ENCODE results near the gene PRSS21.

The PRSS21 gene

DNA sequence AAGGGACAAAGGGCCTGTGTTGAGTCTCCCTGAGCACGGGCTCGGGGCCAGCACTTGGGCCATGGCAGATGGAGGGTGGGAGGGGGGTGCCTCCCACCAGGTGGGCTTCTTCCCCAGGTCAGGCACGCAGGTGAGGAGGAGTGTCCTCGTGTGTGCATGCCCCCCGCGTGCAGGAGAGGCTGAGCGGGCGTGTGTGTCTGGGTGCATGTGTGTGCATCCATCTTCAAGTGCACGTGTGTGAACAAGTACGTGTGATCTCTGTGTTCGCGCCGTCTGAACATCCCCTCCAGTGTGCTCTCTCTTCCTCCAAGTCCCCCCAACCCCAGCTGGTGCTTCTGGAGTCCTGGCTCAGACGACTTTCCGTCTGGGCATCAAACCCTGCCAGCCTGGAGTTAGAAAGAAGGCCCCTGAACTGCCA lies 10.3 kb downstream of the PRSS21 start:
- no peak overlapping the region for H3K27ac Mint-ChIP-seq (ENCODE audit: low read depth)
- DNase-seq (ENCODE audit: low spot score in 2 of 2) (no peak), ATAC-seq (replicated peaks; ENCODE audit: extremely low read depth, poor library complexity, severe bottlenecking) (no peak)
- H3K4me1 Mint-ChIP-seq = no peaks in the 10 kb centered on the region
- peaks cover 11% of the 10 kb centered on the region for H3K27me3 Mint-ChIP-seq
- H3K4me3 Mint-ChIP-seq = no peak overlapping the region
- no peaks in the 10 kb centered on the region for H3K36me3 Mint-ChIP-seq (ENCODE audit: insufficient read depth)
- H3K9me3 Mint-ChIP-seq = no peaks in the 10 kb centered on the region

GRCh38 chr16:2827831-2828520 lies 10.9 kb downstream of the PRSS21 start:
- H3K27ac Mint-ChIP-seq (ENCODE audit: low read depth) = no peak overlapping the region
- H3K9me3 Mint-ChIP-seq = no peaks in the 10 kb centered on the region
- no peaks in the 10 kb centered on the region for H3K36me3 Mint-ChIP-seq (ENCODE audit: insufficient read depth)
- H3K4me3 Mint-ChIP-seq = no peak overlapping the region
- DNase-seq (ENCODE audit: low spot score in 2 of 2) (no peak), ATAC-seq (replicated peaks; ENCODE audit: extremely low read depth, poor library complexity, severe bottlenecking) (no peak)
- peaks cover 11% of the 10 kb centered on the region for H3K27me3 Mint-ChIP-seq
- no peaks in the 10 kb centered on the region for H3K4me1 Mint-ChIP-seq

DNA sequence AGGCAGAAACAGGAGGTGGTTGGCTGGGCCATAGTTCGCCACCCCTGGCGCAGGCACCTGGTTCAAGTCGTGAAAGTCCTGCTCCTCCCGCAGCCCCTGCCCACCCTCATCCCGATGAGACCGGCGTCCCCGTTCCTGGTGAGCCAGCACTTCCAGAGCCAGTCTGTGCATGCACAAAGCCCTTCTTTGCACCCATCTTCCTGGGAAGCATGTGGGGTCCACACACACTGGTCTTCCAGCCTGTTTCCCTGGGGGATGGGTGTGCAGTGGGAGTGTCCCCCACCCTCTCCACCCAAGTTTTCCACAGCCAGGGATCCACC lies 11.4 kb downstream of the PRSS21 start:
- ATAC-seq (replicated peaks; ENCODE audit: extremely low read depth, poor library complexity, severe bottlenecking) = no peak
- Mint-ChIP-seq H3K27ac (ENCODE audit: low read depth) (no peak overlapping the region), H3K27me3 (peaks cover 11% of the 10 kb centered on the region), H3K4me3 (no peak overlapping the region), H3K36me3 (ENCODE audit: insufficient read depth) (no peaks in the 10 kb centered on the region), H3K9me3 (no peaks in the 10 kb centered on the region), H3K4me1 (no peaks in the 10 kb centered on the region)
- no peak for DNase-seq (ENCODE audit: low spot score in 2 of 2)

- peaks cover 11% of the 10 kb centered on the region for H3K27me3 Mint-ChIP-seq
- H3K36me3 Mint-ChIP-seq (ENCODE audit: insufficient read depth) = no peaks in the 10 kb centered on the region
- no peak overlapping the region for H3K27ac Mint-ChIP-seq (ENCODE audit: low read depth)
- no peak for DNase-seq (ENCODE audit: low spot score in 2 of 2)
- H3K4me3 Mint-ChIP-seq = no peak overlapping the region
- no peaks in the 10 kb centered on the region for H3K4me1 Mint-ChIP-seq
- ATAC-seq (replicated peaks; ENCODE audit: extremely low read depth, poor library complexity, severe bottlenecking) = no peak
- no peaks in the 10 kb centered on the region for H3K9me3 Mint-ChIP-seq
These were observed 11.9 kb downstream of the PRSS21 start for GRCh38 chr16:2828876-2829430.

- DNase-seq (ENCODE audit: low spot score in 2 of 2) = no peak
- no peak within 1 kb of the TSS for H3K4me3 Mint-ChIP-seq
- H3K4me1 Mint-ChIP-seq = no peaks in the 10 kb centered on the region
- no peaks in the 10 kb centered on the region for H3K9me3 Mint-ChIP-seq
- no peak within 1 kb of the TSS for H3K27ac Mint-ChIP-seq (ENCODE audit: low read depth)
- H3K27me3 Mint-ChIP-seq = peaks cover 11% of the 10 kb centered on the region
- ATAC-seq (replicated peaks; ENCODE audit: extremely low read depth, poor library complexity, severe bottlenecking) = no peak
- no peaks in the 10 kb centered on the region for H3K36me3 Mint-ChIP-seq (ENCODE audit: insufficient read depth)
These were observed 12.7 kb downstream of the PRSS21 start, which contains the start of gene ZG16B for GRCh38 chr16:2829501-2830354. Gene ZG16B, plus strand, starts transcription at chr16:2830303. Its CDS starts 139 bp downstream, at chr16:2830442.

- no peak for DNase-seq (ENCODE audit: low spot score in 2 of 2)
- Mint-ChIP-seq H3K4me1 (no peaks in the 10 kb centered on the region), H3K27ac (ENCODE audit: low read depth) (no peak overlapping the region), H3K27me3 (peaks cover 11% of the 10 kb centered on the region), H3K9me3 (no peaks in the 10 kb centered on the region), H3K4me3 (no peak overlapping the region), H3K36me3 (ENCODE audit: insufficient read depth) (no peaks in the 10 kb centered on the region)
- no peak for ATAC-seq (replicated peaks; ENCODE audit: extremely low read depth, poor library complexity, severe bottlenecking)
These were observed 13.3 kb downstream of the PRSS21 start for GRCh38 chr16:2830355-2830695.

DNA sequence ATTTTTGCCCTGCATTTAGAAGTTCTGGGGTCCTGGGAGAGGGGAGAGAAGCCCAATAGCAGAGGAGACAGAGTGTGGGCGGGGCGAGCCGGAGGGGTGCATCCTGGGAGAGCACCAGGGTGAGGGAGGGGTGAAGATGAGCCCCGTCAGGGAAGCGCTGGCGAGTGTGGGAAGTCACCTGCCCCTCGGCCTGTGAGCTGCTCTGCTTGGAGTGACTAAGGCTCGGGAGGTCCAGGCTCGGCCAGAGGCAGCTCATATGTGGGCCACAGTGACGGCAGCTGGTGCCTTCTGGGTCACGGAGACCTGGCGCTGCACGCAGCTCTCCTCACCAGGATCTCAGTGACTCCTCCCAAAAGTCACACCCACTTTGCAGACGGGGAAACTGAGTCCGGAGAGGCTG lies 14.2 kb downstream of the PRSS21 start:
- peaks cover 11% of the 10 kb centered on the region for H3K27me3 Mint-ChIP-seq
- H3K4me3 Mint-ChIP-seq = no peak overlapping the region
- DNase-seq (ENCODE audit: low spot score in 2 of 2) (no peak), ATAC-seq (replicated peaks; ENCODE audit: extremely low read depth, poor library complexity, severe bottlenecking) (no peak)
- H3K4me1 Mint-ChIP-seq = no peaks in the 10 kb centered on the region
- no peaks in the 10 kb centered on the region for H3K9me3 Mint-ChIP-seq
- no peak overlapping the region for H3K27ac Mint-ChIP-seq (ENCODE audit: low read depth)
- H3K36me3 Mint-ChIP-seq (ENCODE audit: insufficient read depth) = no peaks in the 10 kb centered on the region

DNA sequence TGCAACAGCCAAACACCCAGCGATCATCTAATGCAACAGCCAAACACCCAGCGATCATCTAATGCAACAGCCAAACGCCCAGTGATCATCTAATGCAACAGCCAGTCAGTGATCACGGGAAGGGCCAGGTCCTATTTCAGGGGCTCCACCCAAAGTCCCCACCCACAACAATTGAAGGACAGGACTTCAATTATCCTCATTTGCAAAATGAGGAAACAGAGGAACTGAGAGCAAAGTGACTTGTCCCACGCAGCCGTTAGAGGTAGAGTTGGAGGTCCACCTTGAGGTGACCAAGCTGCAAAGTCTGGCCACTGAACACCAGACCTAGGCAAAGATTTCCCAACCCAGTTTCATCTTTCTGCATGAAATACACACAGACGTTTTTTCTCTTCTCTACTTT lies 16.7 kb downstream of the PRSS21 start:
- Mint-ChIP-seq H3K4me1 (peaks cover 11% of the 10 kb centered on the region), H3K4me3 (no peak overlapping the region), H3K27ac (ENCODE audit: low read depth) (no peak overlapping the region), H3K27me3 (peaks cover 11% of the 10 kb centered on the region), H3K36me3 (ENCODE audit: insufficient read depth) (no peaks in the 10 kb centered on the region), H3K9me3 (no peaks in the 10 kb centered on the region)
- ATAC-seq (replicated peaks; ENCODE audit: extremely low read depth, poor library complexity, severe bottlenecking) = no peak
- DNase-seq (ENCODE audit: low spot score in 2 of 2) = no peak

- H3K27ac Mint-ChIP-seq (ENCODE audit: low read depth) = peak overlapping the region; percentile 39
- H3K27me3 Mint-ChIP-seq = peaks cover 11% of the 10 kb centered on the region
These were observed 17.9 kb downstream of the PRSS21 start for GRCh38 chr16:2834968-2835367.

GRCh38 chr16:2835638-2836493 lies 18.8 kb downstream of the PRSS21 start:
- Mint-ChIP-seq H3K27me3 (peaks cover 6% of the 10 kb centered on the region), H3K36me3 (ENCODE audit: insufficient read depth) (no peaks in the 10 kb centered on the region), H3K27ac (ENCODE audit: low read depth) (peak overlapping the region; percentile 39), H3K4me3 (no peak overlapping the region), H3K9me3 (no peaks in the 10 kb centered on the region), H3K4me1 (peaks cover 22% of the 10 kb centered on the region)
- ATAC-seq (replicated peaks; ENCODE audit: extremely low read depth, poor library complexity, severe bottlenecking) (no peak), DNase-seq (ENCODE audit: low spot score in 2 of 2) (no peak)

More at GRCh38 chr16:2834968-2835367, 17.9 kb downstream of the PRSS21 start:
- Mint-ChIP-seq H3K36me3 (ENCODE audit: insufficient read depth) (no peaks in the 10 kb centered on the region), H3K9me3 (no peaks in the 10 kb centered on the region), H3K4me3 (no peak overlapping the region), H3K4me1 (peaks cover 20% of the 10 kb centered on the region)
- DNase-seq (ENCODE audit: low spot score in 2 of 2) (no peak), ATAC-seq (replicated peaks; ENCODE audit: extremely low read depth, poor library complexity, severe bottlenecking) (no peak)

- DNase-seq (ENCODE audit: low spot score in 2 of 2) (no peak), ATAC-seq (replicated peaks; ENCODE audit: extremely low read depth, poor library complexity, severe bottlenecking) (no peak)
- H3K4me1 Mint-ChIP-seq = peaks cover 25% of the 10 kb centered on the region
- no peaks in the 10 kb centered on the region for H3K27me3 Mint-ChIP-seq
- peaks cover 2% of the 10 kb centered on the region for H3K36me3 Mint-ChIP-seq (ENCODE audit: insufficient read depth)
- H3K4me3 Mint-ChIP-seq = no peak overlapping the region
- H3K27ac Mint-ChIP-seq (ENCODE audit: low read depth) = no peak overlapping the region
- no peaks in the 10 kb centered on the region for H3K9me3 Mint-ChIP-seq
These were observed 19.8 kb downstream of the PRSS21 start for GRCh38 chr16:2836646-2837508.

- no peak overlapping the region for H3K4me3 Mint-ChIP-seq
- peaks cover 35% of the 10 kb centered on the region for H3K4me1 Mint-ChIP-seq
- H3K27me3 Mint-ChIP-seq = no peaks in the 10 kb centered on the region
- DNase-seq (ENCODE audit: low spot score in 2 of 2) = peak; percentile 35 to 42
- no peak overlapping the region for H3K27ac Mint-ChIP-seq (ENCODE audit: low read depth)
- H3K36me3 Mint-ChIP-seq (ENCODE audit: insufficient read depth) = peaks cover 8% of the 10 kb centered on the region
- peak; percentile 26 for ATAC-seq (replicated peaks; ENCODE audit: extremely low read depth, poor library complexity, severe bottlenecking)
- no peaks in the 10 kb centered on the region for H3K9me3 Mint-ChIP-seq
These were observed 21.9 kb downstream of the PRSS21 start for GRCh38 chr16:2838928-2839327.
